Omental fat pad (tissue), 4 donors: ENCODE data around the gene SYT7. TPM values are rescaled to one million over a fixed set of nuclear protein-coding genes. Genes with fewer than 3 reads are reported as not detected.

Experiments
- ATAC-seq: fragments of 150-250 bp; one replicate; pipeline ENCODE4 v1.9.1; 2016; ENCODE audit warnings: mild to moderate bottlenecking, moderate library complexity; ENCODE audit not compliant: low FRiP score
- DNase-seq: peaks from one replicate; pipeline ENCODE4 v3.0.0-alpha.2; 2019; ENCODE audit warnings: low spot score
- CTCF ChIP-seq, 3 donors: fragments of 450-650 bp; IDR thresholded peaks; one replicate each; pipeline ENCODE4 v1.5.1; 2016 to 2017; ENCODE audit warnings: antibody characterized with exemption in 3 of 3, mild to moderate bottlenecking in 3 of 3, moderate library complexity in 2 of 3
- total RNA-seq, 4 donors: library from RNA; depleted of rRNA; stranded (reverse); fragments of >200 nt; gene quantifications; one replicate each; pipeline ENCODE4 v1.1.0, GENCODE V29; 2016

The SYT7 gene
- total RNA-seq, 4 donors from 2014 or later, result 1.6 to 6.6 (median 4.4) TPM

- no peak for DNase-seq
- no peak for TF ChIP-seq CTCF (IDR thresholded peaks at IDR 0.05)
- ATAC-seq, result no peak
Measured at GRCh38 chr11:61626580-61627380, 45.9 kb upstream of the SYT7 start.

GRCh38 chr11:61625525-61625924, 44.6 kb upstream of the SYT7 start:
- DNase-seq (no peak), ATAC-seq (no peak)
- TF ChIP-seq CTCF (IDR thresholded peaks at IDR 0.05), result no peak

- DNase-seq, result no peak
- no peak for ATAC-seq
- TF ChIP-seq CTCF (IDR thresholded peaks at IDR 0.05), result no peak
Measured at GRCh38 chr11:61621917-61622585, 41.2 kb upstream of the SYT7 start.

GRCh38 chr11:61619471-61620226, 38.8 kb upstream of the SYT7 start:
- DNase-seq (no peak), ATAC-seq (no peak)
- no peak for TF ChIP-seq CTCF (IDR thresholded peaks at IDR 0.05)

- no peak for DNase-seq
- ATAC-seq, result no peak
- no peak for TF ChIP-seq CTCF (IDR thresholded peaks at IDR 0.05)
Measured at GRCh38 chr11:61618978-61619377, 38.1 kb upstream of the SYT7 start.

GRCh38 chr11:61617515-61617914, 36.6 kb upstream of the SYT7 start:
- no peak for TF ChIP-seq CTCF (IDR thresholded peaks at IDR 0.05)
- ATAC-seq, result no peak
- DNase-seq, result no peak
